Measurements from ENCODE around the gene LUZP2. TPM values are rescaled to one million over a fixed set of nuclear protein-coding genes. Genes with fewer than 3 reads are reported as not detected.
A peak's percentile ranks its signal among the peaks of the same experiment; 100 is the strongest.

Gene LUZP2
- polyA plus RNA-seq, 1 donor = 0.65 TPM

DNA sequence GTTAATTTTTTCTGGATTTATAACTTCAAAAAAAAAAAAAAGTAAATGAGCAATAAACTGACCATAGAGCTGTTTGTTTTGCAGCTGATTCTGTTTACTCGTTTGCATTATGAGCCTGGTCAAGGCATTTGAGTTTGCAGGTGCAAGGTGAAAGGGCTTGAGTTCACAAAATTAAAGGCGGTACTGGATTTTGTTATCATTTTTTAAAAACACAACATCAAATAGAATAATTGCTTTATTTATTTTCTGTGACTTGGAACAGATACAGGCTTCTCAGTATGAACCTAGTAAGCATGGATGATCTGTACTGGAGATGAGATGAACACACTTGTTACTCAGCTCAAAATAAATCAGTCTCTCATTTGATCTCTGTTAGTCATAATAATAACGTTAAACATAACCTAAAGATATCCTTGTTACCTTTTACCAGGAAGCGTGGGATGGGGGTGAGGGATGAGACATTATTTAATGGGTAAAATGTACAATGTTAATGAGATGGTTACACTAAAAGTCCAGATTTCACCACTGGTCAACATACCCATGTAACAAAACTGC, 137.8 kb downstream of the LUZP2 start:
- no peak for DNase-seq (ENCODE audit: low read depth)

DNA sequence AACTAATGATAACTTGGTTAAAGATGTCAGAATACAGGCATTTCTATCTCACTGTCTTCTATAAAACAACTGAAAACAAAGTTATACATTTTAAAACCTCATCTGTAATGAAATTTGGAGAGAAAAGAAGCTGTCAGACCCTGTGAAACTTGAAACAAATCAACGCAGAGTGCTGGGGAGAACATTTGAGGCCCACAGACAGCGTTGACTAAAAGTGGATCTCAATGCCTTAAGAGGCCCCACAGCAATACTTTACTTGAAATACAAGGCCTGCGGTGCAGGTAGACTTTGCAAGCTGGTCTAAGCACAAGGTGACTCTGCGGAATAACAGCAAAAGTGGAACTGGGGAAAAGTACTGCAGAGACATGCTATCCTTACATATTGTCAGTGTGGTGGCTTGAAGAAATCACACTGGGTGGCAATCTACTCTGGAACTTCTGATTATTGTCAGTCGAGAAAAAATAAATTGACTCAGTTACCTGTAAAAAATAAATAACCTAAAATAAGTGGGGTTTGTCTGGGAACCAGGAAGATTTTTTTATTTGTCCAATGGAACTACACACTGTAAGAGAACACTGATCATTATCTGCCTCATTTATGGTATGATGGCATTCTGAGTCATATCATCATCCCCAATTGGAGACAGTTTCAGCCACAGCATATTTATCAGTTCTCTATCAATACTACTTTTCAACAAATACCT, 138.9 kb downstream of the LUZP2 start:
- no peak for DNase-seq (ENCODE audit: low read depth)

DNA sequence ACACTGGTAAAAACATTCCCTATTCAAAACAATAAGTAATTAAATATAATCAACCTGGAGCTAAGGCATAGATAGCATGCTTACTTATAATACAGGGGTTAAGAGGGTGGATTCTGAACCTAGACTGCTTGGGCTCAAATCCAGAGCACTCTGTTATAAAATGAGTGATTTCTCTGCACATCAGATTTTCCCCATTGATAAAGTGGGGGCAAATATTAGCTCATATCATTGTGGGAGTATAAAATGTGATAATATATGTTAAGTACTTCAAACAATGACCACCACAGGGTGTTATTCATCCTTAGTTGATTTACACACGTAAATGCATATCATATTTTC, 139.4 kb downstream of the LUZP2 start:
- DNase-seq (ENCODE audit: low read depth) = no peak

DNA sequence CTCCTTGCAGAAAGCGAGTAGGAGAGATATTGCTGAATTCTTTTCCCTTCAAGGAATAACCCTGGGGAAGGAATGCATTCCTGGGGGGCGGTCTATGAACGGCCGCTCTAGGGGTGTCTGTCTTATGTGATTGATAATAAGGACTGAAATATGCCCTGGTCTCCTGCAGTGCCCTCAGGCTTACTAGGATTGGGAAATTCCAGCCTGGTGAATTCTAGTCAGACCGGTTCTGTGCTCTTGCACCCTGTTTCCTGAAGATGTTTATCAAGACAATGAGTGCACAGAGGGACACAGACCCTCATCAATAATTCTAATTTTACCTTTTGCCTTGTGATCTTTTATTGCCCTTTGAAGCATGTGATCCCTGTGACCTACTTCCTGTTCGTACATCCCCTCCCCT, 140.7 kb downstream of the LUZP2 start:
- DNase-seq (ENCODE audit: low read depth) = no peak

DNA sequence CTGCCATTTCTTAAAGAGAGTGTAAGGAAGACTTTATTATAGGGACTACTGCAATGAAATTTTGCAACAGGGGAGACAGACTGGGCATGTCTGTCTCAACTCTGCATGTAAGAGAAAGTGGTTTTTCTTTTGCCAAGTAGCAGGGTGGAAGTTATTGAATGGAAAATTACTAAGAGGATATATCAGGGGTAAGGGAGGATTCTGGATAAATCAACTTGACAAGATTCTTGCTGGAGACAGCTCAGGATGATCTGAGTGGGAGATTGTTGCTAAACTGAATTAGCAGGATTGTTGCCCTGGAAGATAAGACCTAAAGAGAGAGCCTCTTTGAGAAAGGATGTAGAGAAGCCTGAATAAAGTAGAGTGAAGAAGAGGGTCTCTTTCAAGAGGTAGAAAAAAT, 145.8 kb downstream of the LUZP2 start:
- no peak for DNase-seq (ENCODE audit: low read depth)

DNA sequence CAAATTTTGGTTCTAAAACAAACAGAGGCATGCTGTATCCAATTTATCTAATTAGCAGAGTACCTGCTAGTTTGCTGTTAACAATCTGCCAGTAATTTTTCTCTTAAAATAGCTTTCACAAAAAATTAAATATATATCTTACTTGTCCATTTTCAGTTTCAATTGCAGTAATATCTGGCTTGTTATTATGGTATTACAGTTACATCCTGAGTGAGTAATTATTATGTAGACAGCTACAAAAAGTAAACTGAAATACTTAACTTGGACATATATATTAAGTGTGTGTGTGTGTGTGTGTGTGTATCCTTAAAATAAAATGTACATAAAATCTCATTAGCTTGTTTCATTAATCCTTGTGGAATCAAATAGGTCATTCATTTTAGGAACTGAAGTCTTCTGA, 148.7 kb downstream of the LUZP2 start:
- no peak for DNase-seq (ENCODE audit: low read depth)

DNA sequence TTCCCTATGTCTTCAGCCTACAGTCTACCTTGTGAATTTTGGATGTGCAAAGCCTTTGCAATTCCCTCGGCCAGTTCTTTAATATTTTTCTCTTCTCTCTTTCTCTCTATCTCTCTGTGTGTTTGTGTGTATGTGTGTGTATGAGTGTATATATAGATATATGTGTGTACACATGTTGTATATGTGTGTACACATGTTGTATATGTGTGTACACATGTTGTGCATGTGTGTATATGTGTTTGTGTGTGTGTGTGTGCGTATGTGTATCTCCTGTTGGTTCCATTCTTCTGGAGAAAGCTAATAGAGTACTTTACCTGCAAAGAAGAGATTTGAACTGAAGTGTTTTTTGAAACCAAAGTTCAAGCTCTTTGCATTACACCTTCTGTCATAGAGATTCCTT, 155.0 kb downstream of the LUZP2 start:
- DNase-seq (ENCODE audit: low read depth) = no peak

DNA sequence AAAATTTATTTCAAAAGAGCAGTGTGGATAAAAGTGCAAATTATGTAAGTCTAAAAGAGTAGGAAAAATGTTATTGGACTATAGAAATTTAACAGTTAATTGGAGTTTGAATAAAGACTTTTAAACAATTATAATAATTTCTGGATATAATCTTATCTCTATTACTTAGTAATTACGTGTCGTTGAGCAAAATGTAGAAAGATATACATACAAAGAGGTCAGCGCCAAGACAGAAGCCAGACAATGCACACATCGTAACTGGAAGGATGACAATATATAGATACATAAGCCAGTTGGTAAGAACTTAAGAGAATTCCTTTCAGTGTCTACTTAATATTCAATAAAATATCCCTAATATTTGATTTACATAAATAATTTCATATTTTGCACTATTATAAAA, 157.0 kb downstream of the LUZP2 start:
- DNase-seq (ENCODE audit: low read depth) = no peak

DNA sequence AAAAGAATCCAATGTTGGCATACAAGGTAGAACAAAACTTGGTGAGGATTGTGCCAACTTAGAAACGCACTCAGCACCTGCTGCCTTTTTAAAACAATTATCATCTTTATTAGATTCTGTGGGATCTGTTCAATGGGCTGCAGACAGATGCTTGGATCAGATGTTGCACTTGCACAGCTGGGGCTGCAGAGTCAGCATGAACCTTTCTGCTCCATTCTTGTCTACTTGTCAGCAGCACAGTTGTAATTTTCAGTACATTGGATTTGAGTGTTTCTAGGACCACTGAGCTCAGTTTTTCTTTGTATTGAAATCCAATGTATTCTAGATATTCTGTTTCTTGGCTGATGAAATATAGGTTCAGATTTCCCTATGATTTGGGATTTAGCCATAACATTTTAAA, 164.5 kb downstream of the LUZP2 start:
- DNase-seq (ENCODE audit: low read depth) = peak; percentile 24

DNA sequence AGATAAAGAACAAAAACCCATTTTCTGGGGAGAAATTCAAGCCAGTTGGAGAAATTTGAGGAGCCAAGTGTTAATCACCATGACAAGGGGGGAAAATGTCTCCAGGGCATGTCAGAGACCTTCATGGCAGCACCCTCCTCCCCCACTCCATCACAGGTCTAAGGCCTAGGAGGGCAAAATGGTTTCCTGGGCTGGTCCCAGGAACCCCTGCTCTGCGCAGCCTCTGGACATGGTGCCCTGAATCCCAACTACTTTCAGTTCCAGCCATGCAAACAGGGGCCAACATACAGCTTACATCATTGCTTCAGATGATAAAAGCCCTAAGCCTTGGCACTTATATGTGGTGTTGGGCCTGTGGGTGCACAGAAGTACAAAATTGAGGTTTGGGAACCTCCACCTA, 167.5 kb downstream of the LUZP2 start:
- DNase-seq (ENCODE audit: low read depth) = no peak

DNA sequence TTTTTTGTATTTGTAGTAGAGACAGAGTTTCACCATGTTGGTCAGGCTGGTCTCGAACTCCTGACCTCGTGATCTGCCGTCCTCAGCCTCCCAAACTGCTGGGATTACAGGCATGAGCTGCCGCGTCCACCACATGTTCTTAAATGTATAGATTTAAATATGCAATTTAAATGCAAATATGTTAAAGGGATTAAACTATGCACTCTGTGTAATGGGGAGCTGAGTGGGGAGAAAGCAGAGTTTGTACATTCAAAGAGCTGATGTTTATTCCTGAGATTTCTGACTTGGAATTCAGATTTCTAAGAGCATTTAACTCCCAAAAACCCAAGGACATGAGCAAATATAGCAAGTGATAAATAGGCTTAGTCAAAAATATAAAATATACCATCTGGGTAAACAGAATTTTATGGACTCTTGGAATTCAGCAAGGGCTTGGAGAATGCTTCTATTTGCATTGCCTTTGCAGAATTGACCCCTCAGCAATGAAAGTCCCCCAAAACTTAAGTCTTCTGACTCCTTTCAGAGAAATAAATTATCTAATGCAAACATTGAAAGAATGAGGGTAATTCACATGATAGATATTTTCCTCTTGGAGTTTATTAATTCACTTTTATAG, 170.6 kb downstream of the LUZP2 start:
- no peak for DNase-seq (ENCODE audit: low read depth)

DNA sequence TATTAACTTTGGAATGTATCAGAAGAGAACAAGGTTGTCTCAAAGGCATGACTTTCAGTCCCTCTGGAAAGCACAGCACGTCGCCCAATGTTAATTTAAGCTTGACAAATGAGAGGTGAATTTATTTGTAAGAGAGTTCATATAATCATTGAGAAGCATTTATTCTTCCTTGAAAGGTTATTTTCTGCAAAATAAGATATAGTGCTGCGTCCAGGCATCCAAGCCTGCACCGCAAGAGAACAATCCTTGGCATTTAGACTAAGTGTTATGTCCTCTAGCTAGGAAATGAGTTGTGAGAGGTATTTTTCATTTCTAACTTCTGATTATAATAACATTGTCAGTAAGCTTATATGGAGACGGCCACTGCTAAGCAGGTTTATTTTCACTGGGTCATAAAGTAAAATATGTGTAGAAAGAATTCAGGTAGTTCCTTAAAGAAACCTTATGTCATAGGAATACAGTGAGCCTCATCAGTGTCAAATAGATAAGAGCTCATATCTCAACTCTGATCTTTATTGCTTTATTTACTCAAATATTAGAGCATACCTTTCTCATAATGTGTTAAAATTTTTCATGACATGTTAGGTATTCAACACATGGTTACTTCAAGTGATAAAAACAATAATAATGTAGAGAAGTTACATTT, 182.0 kb downstream of the LUZP2 start:
- DNase-seq (ENCODE audit: low read depth) = no peak

DNA sequence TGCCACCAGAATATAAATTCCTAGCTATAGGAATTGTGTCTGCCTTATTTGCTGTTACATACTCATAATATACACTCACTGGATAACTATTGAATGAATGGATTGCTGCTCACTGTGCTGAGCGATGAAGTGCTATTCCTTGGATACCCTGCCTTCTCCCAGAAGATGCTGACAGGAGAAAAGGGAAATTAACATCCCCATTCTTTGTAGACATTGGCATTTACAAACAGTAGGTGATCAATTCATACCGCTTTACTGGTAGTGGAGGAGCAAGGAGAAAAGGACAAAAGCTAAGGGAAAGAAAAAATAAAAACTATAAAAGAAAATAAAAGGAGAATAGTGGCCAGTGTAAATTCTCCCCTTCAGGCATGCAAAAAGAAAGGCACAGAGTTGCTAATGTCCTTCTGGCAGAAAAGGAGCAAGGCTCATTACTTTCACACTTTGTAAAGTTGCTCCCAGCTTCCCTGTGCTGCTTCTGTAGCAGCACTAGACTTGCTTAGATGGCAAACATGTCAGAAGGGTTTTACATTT, 183.0 kb downstream of the LUZP2 start:
- no peak for DNase-seq (ENCODE audit: low read depth)

DNA sequence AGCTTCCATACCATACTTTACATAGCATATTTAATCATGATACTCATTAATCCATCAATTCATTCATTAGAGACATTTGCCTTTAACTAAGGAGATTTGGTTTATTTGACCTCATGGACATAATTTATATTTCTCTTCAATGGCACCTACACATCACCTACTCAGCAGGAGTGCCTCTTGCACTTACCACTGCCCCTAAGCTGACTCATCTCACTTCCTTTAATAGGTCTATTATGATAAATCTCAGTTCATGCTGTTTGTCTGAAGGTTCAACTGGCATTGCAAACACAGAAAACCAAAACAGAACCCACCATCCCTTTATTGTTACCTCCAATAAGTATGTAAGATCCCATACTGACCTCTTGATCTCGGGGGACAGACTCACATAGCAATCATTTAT, 186.7 kb downstream of the LUZP2 start:
- no peak for DNase-seq (ENCODE audit: low read depth)

DNA sequence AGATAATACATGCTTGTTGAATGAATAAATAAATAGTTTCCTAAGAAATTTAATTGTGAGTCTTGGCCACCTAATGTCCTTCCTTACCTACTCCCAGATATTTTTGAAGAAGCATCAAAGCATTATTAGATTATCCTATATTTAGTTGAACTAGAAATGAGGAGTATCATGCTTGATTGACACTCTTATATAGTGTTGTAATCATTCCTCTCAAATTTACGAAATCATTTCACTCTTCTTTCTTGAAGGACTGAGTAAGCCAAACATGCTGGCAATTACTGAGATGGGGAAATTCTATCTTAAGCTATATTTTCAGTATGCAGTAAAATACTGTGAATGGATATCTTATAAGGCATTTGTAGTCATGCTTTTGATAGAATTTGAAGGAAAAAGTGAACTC, 189.0 kb downstream of the LUZP2 start:
- DNase-seq (ENCODE audit: low read depth) = no peak

DNA sequence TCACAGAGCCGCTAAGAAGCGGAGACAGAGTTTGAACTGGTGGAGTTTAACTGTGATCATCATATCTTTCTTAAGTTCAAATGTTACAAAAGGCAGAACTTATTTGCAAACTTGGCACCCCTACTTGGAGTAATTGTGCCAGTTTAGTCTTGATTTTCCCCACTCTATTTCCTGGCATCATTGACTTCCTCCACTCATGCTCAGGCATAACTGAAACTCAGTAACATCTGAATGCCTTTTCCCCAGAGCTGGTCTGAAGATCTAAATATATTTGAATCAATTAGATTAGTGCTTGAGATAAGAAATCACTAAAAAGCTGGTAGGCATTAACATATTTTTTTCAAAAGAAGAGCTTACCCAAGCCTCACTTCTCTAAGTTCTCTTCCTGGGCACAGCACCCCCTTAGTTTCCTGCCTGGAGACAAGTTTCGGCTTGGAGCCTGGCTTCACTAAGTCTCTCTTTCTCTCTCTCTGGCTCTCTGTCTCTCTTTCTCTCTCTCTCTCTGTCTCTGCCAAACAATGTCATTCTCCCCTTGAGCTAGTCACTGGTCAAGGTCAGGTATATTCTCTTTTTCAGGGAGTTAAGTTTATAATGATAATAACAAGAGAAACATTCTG, 190.8 kb downstream of the LUZP2 start:
- DNase-seq (ENCODE audit: low read depth) = no peak

DNA sequence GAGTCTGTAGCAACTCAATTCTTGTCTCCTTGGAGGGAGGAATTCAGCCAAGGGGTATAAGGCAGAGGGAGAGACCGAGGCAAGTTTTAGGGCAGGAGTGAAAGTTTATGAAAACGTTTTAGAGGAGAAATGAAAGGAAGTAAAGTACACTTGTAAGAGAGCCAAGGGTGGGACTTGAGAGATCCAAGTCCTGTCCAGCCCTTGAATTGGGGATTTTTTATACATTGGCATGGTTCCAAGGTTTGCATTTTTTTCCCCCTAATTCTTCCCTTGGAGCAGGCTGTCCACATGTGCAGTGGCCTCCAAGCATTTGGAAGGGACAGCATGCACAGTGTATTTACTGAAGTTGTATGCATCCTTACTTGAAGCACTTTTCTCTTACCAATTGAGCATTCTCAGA, 192.1 kb downstream of the LUZP2 start:
- DNase-seq (ENCODE audit: low read depth) = peak; percentile 8

DNA sequence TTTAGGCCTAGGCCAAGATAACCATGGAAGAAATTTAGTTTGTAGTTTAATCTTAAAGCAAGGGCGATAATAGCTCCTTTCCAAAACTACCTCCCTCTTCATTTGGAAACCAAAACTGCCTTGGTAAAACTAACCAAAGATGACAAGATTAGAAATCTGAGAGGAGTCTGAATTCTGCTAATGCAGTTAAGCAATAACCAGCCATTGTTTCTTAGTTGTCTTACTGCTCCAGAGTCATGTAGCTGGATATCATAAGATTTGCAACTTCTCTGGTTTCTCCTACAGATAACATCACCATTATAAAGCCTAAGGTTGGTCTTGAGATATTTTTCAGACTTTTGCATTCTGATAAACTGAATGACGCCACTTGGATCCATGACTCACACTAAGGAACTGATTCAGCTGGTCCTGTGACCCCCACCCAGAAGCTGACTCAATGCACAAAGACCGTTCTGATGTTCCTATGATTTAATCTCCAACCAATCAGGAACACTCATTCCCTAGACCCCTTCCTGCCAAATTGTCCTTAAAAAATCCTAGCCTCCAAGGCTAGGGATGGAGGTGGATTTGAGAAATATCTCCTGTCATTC, 200.8 kb downstream of the LUZP2 start:
- DNase-seq (ENCODE audit: low read depth) = no peak

DNA sequence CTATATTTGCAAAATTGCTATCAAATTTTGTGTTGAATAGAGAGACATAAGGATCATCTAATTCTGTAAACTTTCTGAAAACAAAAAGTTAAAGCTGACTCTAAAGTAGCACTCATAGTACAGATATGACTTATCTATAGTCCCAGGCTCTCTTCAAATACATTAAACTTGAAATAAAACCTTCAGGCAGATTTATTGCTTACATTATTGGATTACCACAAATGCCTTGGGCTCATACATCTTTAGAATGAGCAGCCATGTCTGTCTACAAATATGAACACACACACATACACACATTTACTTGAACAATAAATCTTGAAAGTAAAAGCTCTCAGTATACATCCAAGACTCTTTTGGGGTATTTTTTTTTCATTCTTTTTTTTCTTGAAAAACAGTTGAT, 207.9 kb downstream of the LUZP2 start:
- no peak for DNase-seq (ENCODE audit: low read depth)

DNA sequence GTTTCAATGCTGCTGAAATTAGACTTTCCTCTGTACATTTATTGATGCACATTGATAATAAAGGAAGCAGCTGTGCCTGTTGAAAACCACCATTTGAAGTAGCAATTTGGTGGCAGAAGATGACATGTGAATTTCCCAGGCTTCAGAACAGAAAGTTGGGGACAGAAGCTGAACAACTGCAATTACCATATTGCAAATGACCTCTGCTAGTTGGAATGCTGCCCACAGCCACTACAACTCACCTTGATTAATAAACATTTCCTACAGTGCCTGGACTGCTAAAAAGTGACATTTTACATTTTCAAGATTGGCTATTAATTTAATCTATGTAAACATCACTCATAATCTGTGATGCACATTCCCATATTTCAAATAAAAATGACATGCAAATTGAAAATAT, 208.6 kb downstream of the LUZP2 start:
- DNase-seq (ENCODE audit: low read depth) = no peak

DNA sequence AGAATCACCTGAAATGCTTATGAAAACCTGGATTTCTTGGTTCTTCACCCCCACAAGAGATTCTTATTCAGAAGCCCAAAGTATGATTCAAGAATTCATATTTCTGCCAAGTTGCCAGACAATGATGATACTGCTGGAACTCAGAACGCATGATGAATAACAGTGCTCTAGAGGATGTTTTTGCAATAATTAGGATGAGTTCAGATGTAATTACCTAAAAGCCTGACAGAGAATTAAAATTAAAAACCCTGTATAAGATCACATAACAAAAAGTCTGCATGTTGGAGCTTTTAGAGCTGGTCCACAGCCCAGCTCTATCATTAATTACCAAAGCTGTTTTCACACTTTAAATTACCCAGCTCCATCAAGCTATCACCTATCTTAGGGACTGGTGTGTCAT, 211.8 kb downstream of the LUZP2 start:
- DNase-seq (ENCODE audit: low read depth) = no peak

DNA sequence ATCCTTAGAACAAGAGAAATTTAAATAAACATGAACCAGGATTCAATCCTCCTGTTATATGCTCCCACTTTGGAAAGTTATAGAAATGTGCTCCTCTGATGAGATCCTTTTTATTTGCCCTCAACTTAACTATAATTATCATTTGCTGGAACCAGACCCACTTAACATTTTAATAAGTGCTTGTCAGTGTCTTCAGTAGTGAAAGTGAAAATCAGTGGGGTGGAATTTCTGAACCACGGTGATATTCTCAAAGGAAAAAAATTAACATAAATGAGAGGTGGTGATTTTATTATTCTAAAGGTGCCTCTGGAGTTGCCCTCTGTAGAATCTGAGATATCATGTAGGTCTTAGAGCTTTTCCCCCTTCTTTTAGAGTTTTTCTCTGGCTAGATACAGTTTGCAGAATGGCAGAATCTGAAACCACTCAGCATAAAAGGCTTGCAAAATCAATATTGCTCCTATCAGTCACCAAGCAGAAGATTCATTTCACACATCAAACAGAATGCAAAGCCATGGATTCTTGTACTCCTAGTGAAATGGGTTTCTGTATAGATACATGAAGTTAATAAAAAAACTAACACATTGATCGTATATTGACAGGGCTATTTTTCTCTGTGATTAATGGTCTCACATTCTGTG, 213.2 kb downstream of the LUZP2 start:
- DNase-seq (ENCODE audit: low read depth) = no peak
